Measurements from ENCODE around the gene CUTA. TPM values are rescaled to one million over a fixed set of nuclear protein-coding genes. Genes with fewer than 3 reads are reported as not detected.
A peak's percentile ranks its signal among the peaks of the same experiment; 100 is the strongest.

CUTA gene
- total and polyA plus RNA-seq, 2 of the 13 experiments (the other 11 are each of a cell fraction or from before 2014, with no cell fraction given) = 170 to 180 TPM

- TF ChIP-seq KDM6A (CRISPR knock-in tag; IDR thresholded peaks at IDR 0.05; ENCODE audit: low read depth) (0 out of 2 replicates have a peak, but pooled peaks have one; percentile 25), GTF2F1 (IDR thresholded peaks at IDR 0.05; ENCODE audit: low read length) (no peak; the same call in 1 of the 2 replicates), MEIS1 (CRISPR knock-in tag; IDR thresholded peaks at IDR 0.05; ENCODE audit: borderline replicate concordance) (peak; percentile 87; the same call in 1 of the 2 replicates), MED8 (CRISPR knock-in tag; IDR thresholded peaks at IDR 0.05; ENCODE audit: insufficient replicate concordance) (peak; percentile 55), THYN1 (CRISPR knock-in tag; IDR thresholded peaks at IDR 0.05; ENCODE audit: borderline replicate concordance, low read depth) (0 out of 2 replicates have a peak, but pooled peaks have one; percentile 84), ATF7-NPFF (CRISPR knock-in tag; IDR thresholded peaks at IDR 0.05; ENCODE audit: low read depth) (peak; percentile 100), DR1 (CRISPR knock-in tag; IDR thresholded peaks at IDR 0.05) (peak; percentile 87), RARA (CRISPR knock-in tag; IDR thresholded peaks at IDR 0.05) (peak; percentile 54; the same call in 1 of the 2 replicates), ZNF644 (CRISPR knock-in tag; IDR thresholded peaks at IDR 0.05; ENCODE audit: low read depth) (no peak), MED1 (CRISPR knock-in tag; IDR thresholded peaks at IDR 0.05) (peak; percentile 80), STAT6 (CRISPR knock-in tag; IDR thresholded peaks at IDR 0.05; ENCODE audit: borderline replicate concordance) (peak; percentile 75; the same call in 1 of the 2 replicates), TEAD3 (CRISPR knock-in tag; optimal IDR thresholded peaks at IDR 0.05; ENCODE audit: borderline replicate concordance) (peak; percentile 81), TEF (CRISPR knock-in tag; IDR thresholded peaks at IDR 0.05) (no peak), ZNF609 (CRISPR knock-in tag; IDR thresholded peaks at IDR 0.05; ENCODE audit: borderline replicate concordance) (peak; percentile 73), ZXDC (CRISPR knock-in tag; IDR thresholded peaks at IDR 0.05) (no peak; the same call in 1 of the 2 replicates), ZFP1 (CRISPR knock-in tag; IDR thresholded peaks at IDR 0.05) (no peak), IRF2 (CRISPR knock-in tag; IDR thresholded peaks at IDR 0.05) (peak; percentile 81)
These were observed 7.7 kb downstream of the CUTA start (continued) for GRCh38 chr6:33410050-33410710.

All from HepG2 (cell line).